Hematopoietic multipotent progenitor cell treated with erythropoietin and hydrocortisone succinate and interleukin-3 and kit ligand, for 17 days (in vitro differentiated cells): ENCODE data around the gene HSD11B1L.
A peak's percentile ranks its signal among the peaks of the same experiment; 100 is the strongest.
"Not testable (repeated sequence)": the region's sequence is repeated elsewhere in the genome, so short reads cannot be mapped to it uniquely, and the experiment has no call there.

Experiments
- DNase-seq: peaks from one replicate; pipeline ENCODE4 v3.0.0-alpha.2; 2015; ENCODE audit warnings: low spot score

Gene HSD11B1L

GRCh38 chr19:5698635-5699422, 18.0 kb downstream of the HSD11B1L start:
- no peak for DNase-seq

GRCh38 chr19:5700455-5701092, 19.7 kb downstream of the HSD11B1L start:
- no peak for DNase-seq

- DNase-seq = not testable (repeated sequence)
Observed at GRCh38 chr19:5702053-5702410, 21.2 kb downstream of the HSD11B1L start.

GRCh38 chr19:5703819-5704818, 23.3 kb downstream of the HSD11B1L start:
- DNase-seq = no peak

- DNase-seq = no peak
Observed at GRCh38 chr19:5705552-5705951, 24.7 kb downstream of the HSD11B1L start.

- DNase-seq = no peak
Observed at GRCh38 chr19:5706876-5707573, 26.2 kb downstream of the HSD11B1L start.

- DNase-seq = no peak
Observed at GRCh38 chr19:5707576-5708575, 27.0 kb downstream of the HSD11B1L start.

GRCh38 chr19:5711025-5711424, 30.2 kb downstream of the HSD11B1L start:
- DNase-seq = no peak

- no peak for DNase-seq
Observed at GRCh38 chr19:5711713-5712161, 30.9 kb downstream of the HSD11B1L start.

GRCh38 chr19:5713228-5713627, 32.4 kb downstream of the HSD11B1L start:
- no peak for DNase-seq

- DNase-seq = no peak
Observed at GRCh38 chr19:5714816-5715215, 34.0 kb downstream of the HSD11B1L start.

- DNase-seq = no peak
Observed at GRCh38 chr19:5717215-5717935, 36.5 kb downstream of the HSD11B1L start.

- peak; percentile 8 for DNase-seq
Observed at GRCh38 chr19:5718037-5718578, 37.3 kb downstream of the HSD11B1L start.

GRCh38 chr19:5718579-5719273, 37.9 kb downstream of the HSD11B1L start:
- peak; percentile 71 for DNase-seq

- peak; percentile 52 for DNase-seq
Observed at GRCh38 chr19:5719274-5719960, 38.6 kb downstream of the HSD11B1L start.

GRCh38 chr19:5719961-5720790, 39.3 kb downstream of the HSD11B1L start, which contains the start of the genes CATSPERD and LONP1:
CATSPERD (plus strand) TSS chr19:5720637; CDS start chr19:5720738, 101 bp downstream.
LONP1 (minus strand) TSS chr19:5720146; CDS start chr19:5720132, 14 bp downstream.
- peak; percentile 99 for DNase-seq

- DNase-seq = no peak
Observed at GRCh38 chr19:5727453-5728050, 46.7 kb downstream of the HSD11B1L start.
